KMS-11 (cell line): ENCODE measurements around the gene PIGR.
A peak's percentile ranks its signal among the peaks of the same experiment; 100 is the strongest.

Experiments
- H2AFZ ChIP-seq: fragments of 200-600 bp; sonication (generic); 2 replicates; pipeline ENCODE4 v1.6.1; 2016; ENCODE audit warnings: antibody characterized with exemption, mixed run types, low read depth
- H3K27ac ChIP-seq: fragments of 200-600 bp; sonication (generic); 2 replicates; pipeline ENCODE4 v1.6.1; 2016; ENCODE audit warnings: mild to moderate bottlenecking, mixed run types
- H3K27me3 ChIP-seq: fragments of 200-600 bp; sonication (generic); 2 replicates; pipeline ENCODE4 v1.6.1; 2017; ENCODE audit warnings: mild to moderate bottlenecking, low read depth, mixed run types, moderate library complexity; ENCODE audit not compliant: insufficient read depth
- H3K36me3 ChIP-seq: fragments of 200-600 bp; sonication (generic); 2 replicates; pipeline ENCODE4 v1.6.1; 2017; ENCODE audit warnings: mild to moderate bottlenecking, mixed run types; ENCODE audit not compliant: insufficient read depth
- H3K4me1 ChIP-seq: fragments of 200-600 bp; sonication (generic); 2 replicates; pipeline ENCODE4 v1.6.1; 2016; ENCODE audit warnings: mild to moderate bottlenecking, low read depth, mixed run types; ENCODE audit not compliant: poor library complexity, severe bottlenecking
- H3K4me2 ChIP-seq: fragments of 200-600 bp; sonication (generic); 2 replicates; pipeline ENCODE4 v1.7.0; 2016; ENCODE audit warnings: mild to moderate bottlenecking, mixed run types
- H3K4me3 ChIP-seq: fragments of 200-600 bp; sonication (generic); IDR thresholded peaks from 2 replicates; pipeline ENCODE4 v1.6.1; 2017; ENCODE audit warnings: low read depth, low read length, mixed read lengths; ENCODE audit not compliant: insufficient read depth
- H3K79me2 ChIP-seq: fragments of 200-600 bp; sonication (generic); 2 replicates; pipeline ENCODE4 v1.6.1; 2016; ENCODE audit warnings: low read depth, mixed run types; ENCODE audit not compliant: insufficient read depth
- H3K9ac ChIP-seq: fragments of 200-600 bp; sonication (generic); 2 replicates; pipeline ENCODE4 v1.6.1; 2016; ENCODE audit warnings: mild to moderate bottlenecking, mixed run types
- H4K20me1 ChIP-seq: fragments of 200-600 bp; sonication (generic); 2 replicates; pipeline ENCODE4 v1.6.1; 2016; ENCODE audit warnings: mild to moderate bottlenecking, mixed run types; ENCODE audit not compliant: insufficient read depth
- CTCF ChIP-seq: fragments of 200-600 bp; sonication (generic); conservative IDR thresholded peaks from 2 replicates; pipeline ENCODE4 v1.6.1; 2017; ENCODE audit warnings: low read depth, mild to moderate bottlenecking, antibody characterized with exemption, low read length, moderate library complexity, mixed read lengths

The PIGR gene

GRCh38 chr1:206885341-206886060 is 60.8 kb downstream of the PIGR start:
- Histone ChIP-seq H3K79me2 (no peaks in the 10 kb centered on the region), H3K4me2 (no peak overlapping the region), H3K27me3 (no peaks in the 10 kb centered on the region), H3K4me1 (peaks cover 22% of the 10 kb centered on the region), H3K36me3 (no peaks in the 10 kb centered on the region), H2AFZ (no peak overlapping the region), H4K20me1 (no peaks in the 10 kb centered on the region), H3K9ac (no peak overlapping the region), H3K4me3 (no peak overlapping the region), H3K27ac (no peak overlapping the region)
- TF ChIP-seq CTCF: no peak

GRCh38 chr1:206883876-206884275 is 62.4 kb downstream of the PIGR start:
- Histone ChIP-seq H3K27ac (no peak overlapping the region), H2AFZ (no peak overlapping the region), H3K4me3 (no peak overlapping the region), H4K20me1 (no peaks in the 10 kb centered on the region), H3K4me2 (no peak overlapping the region), H3K4me1 (peaks cover 22% of the 10 kb centered on the region), H3K27me3 (no peaks in the 10 kb centered on the region), H3K79me2 (no peaks in the 10 kb centered on the region), H3K36me3 (no peaks in the 10 kb centered on the region), H3K9ac (no peak overlapping the region)
- no peak for TF ChIP-seq CTCF

GRCh38 chr1:206883160-206883559 is 63.1 kb downstream of the PIGR start:
- H3K27ac ChIP-seq: no peak overlapping the region

GRCh38 chr1:206882555-206882954 is 63.7 kb downstream of the PIGR start:
- Histone ChIP-seq H4K20me1 (no peaks in the 10 kb centered on the region), H3K4me2 (no peak overlapping the region), H3K4me3 (no peak overlapping the region), H3K79me2 (no peaks in the 10 kb centered on the region), H3K27me3 (no peaks in the 10 kb centered on the region), H3K27ac (no peak overlapping the region), H3K36me3 (no peaks in the 10 kb centered on the region), H3K4me1 (peaks cover 14% of the 10 kb centered on the region), H3K9ac (no peak overlapping the region), H2AFZ (no peak overlapping the region)
- peak; percentile 41 for TF ChIP-seq CTCF

More at GRCh38 chr1:206883160-206883559, 63.1 kb downstream of the PIGR start:
- Histone ChIP-seq H3K4me2 (peak overlapping the region; percentile 8; the same call in 1 of the 2 replicates), H2AFZ (no peak overlapping the region), H3K79me2 (no peaks in the 10 kb centered on the region), H3K4me3 (no peak overlapping the region), H4K20me1 (no peaks in the 10 kb centered on the region), H3K27me3 (no peaks in the 10 kb centered on the region), H3K36me3 (no peaks in the 10 kb centered on the region), H3K4me1 (peaks cover 16% of the 10 kb centered on the region), H3K9ac (no peak overlapping the region)
- TF ChIP-seq CTCF: no peak
